Measurements from ENCODE around the gene SPAG16.

The SPAG16 gene

DNA sequence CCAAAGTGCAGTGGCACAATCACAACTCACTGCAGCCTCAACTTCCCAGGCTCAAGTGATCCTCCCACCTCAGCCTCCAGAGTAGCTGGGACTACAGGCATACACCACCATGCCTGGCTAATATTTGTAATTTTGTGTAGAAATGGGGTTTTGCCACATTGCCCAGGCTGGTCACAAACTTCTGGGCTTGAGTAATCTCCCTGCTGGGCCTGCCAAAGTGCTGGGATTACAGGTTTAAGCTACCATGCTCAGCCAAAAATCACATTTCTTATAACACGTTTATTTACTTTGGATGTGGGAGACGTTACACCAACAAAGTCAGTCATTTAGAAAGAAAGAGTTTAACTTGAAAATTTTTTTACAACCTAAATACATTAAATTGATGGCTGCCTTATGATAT lies 917.6 kb downstream of the SPAG16 start:
- Mint-ChIP-seq H3K4me3 (no peak overlapping the region), H3K4me1 (no peaks in the 10 kb centered on the region), H3K27me3 (no peaks in the 10 kb centered on the region), H3K27ac (no peak overlapping the region), H3K36me3 (peaks cover 2% of the 10 kb centered on the region), H3K9me3 (peaks cover 6% of the 10 kb centered on the region)
- DNase-seq (ENCODE audit: low spot score in 2 of 2) (no peak), ATAC-seq (ENCODE audit: low read depth) (no peak)

- Mint-ChIP-seq H3K27ac (no peak overlapping the region), H3K27me3 (no peaks in the 10 kb centered on the region), H3K4me1 (no peaks in the 10 kb centered on the region), H3K9me3 (peaks cover 8% of the 10 kb centered on the region), H3K36me3 (peaks cover 2% of the 10 kb centered on the region), H3K4me3 (no peak overlapping the region)
- ATAC-seq (ENCODE audit: low read depth) (no peak), DNase-seq (ENCODE audit: low spot score in 2 of 2) (no peak)
Measured at GRCh38 chr2:214203214-214203613, 919.0 kb downstream of the SPAG16 start.

GRCh38 chr2:214203744-214204289 lies 919.6 kb downstream of the SPAG16 start:
- Mint-ChIP-seq H3K9me3 (peaks cover 7% of the 10 kb centered on the region), H3K4me3 (no peak overlapping the region), H3K4me1 (no peaks in the 10 kb centered on the region), H3K27ac (no peak overlapping the region), H3K36me3 (peaks cover 2% of the 10 kb centered on the region), H3K27me3 (no peaks in the 10 kb centered on the region)
- no peak for DNase-seq (ENCODE audit: low spot score in 2 of 2)
- no peak for ATAC-seq (ENCODE audit: low read depth)

DNA sequence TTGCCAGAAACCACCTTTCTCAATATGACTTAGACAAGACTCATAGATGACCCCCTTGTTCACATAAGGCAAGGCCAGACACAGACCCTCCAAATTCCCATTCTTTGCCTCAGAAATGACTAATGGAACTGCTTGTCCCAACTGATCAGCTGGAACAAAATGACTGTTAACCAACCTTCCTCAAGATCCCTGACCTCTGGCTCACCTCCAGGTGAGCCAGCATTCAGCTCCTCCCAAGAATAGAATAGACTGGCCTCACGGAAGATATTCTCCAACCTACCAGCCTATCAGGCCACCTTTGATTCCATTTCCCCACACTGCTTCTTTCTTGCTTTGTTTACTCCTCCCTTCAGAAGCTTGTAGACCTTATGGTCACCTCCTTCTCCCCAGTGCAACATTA lies 930.8 kb downstream of the SPAG16 start:
- H3K27me3 Mint-ChIP-seq, result no peaks in the 10 kb centered on the region
- no peak for ATAC-seq (ENCODE audit: low read depth)
- no peaks in the 10 kb centered on the region for H3K4me1 Mint-ChIP-seq
- no peak overlapping the region for H3K27ac Mint-ChIP-seq
- H3K9me3 Mint-ChIP-seq, result no peaks in the 10 kb centered on the region
- no peaks in the 10 kb centered on the region for H3K36me3 Mint-ChIP-seq
- H3K4me3 Mint-ChIP-seq, result no peak overlapping the region
- no peak for DNase-seq (ENCODE audit: low spot score in 2 of 2)

- Mint-ChIP-seq H3K27me3 (no peaks in the 10 kb centered on the region), H3K27ac (no peak overlapping the region), H3K9me3 (no peaks in the 10 kb centered on the region), H3K4me1 (no peaks in the 10 kb centered on the region), H3K4me3 (no peak overlapping the region), H3K36me3 (no peaks in the 10 kb centered on the region)
- DNase-seq (ENCODE audit: low spot score in 2 of 2) (no peak), ATAC-seq (ENCODE audit: low read depth) (no peak)
Measured at GRCh38 chr2:214217136-214217535, 932.9 kb downstream of the SPAG16 start.

GRCh38 chr2:214217599-214217998 lies 933.3 kb downstream of the SPAG16 start:
- no peaks in the 10 kb centered on the region for H3K36me3 Mint-ChIP-seq
- no peak for ATAC-seq (ENCODE audit: low read depth)
- H3K4me3 Mint-ChIP-seq, result no peak overlapping the region
- H3K4me1 Mint-ChIP-seq, result no peaks in the 10 kb centered on the region
- H3K27ac Mint-ChIP-seq, result no peak overlapping the region
- DNase-seq (ENCODE audit: low spot score in 2 of 2), result no peak
- H3K27me3 Mint-ChIP-seq, result no peaks in the 10 kb centered on the region
- H3K9me3 Mint-ChIP-seq, result no peaks in the 10 kb centered on the region

- Mint-ChIP-seq H3K27me3 (no peaks in the 10 kb centered on the region), H3K4me1 (no peaks in the 10 kb centered on the region), H3K9me3 (no peaks in the 10 kb centered on the region), H3K4me3 (no peak overlapping the region), H3K27ac (no peak overlapping the region), H3K36me3 (no peaks in the 10 kb centered on the region)
- DNase-seq (ENCODE audit: low spot score in 2 of 2), result no peak
- ATAC-seq (ENCODE audit: low read depth), result no peak
Measured at GRCh38 chr2:214220251-214220650, 936.0 kb downstream of the SPAG16 start.

DNA sequence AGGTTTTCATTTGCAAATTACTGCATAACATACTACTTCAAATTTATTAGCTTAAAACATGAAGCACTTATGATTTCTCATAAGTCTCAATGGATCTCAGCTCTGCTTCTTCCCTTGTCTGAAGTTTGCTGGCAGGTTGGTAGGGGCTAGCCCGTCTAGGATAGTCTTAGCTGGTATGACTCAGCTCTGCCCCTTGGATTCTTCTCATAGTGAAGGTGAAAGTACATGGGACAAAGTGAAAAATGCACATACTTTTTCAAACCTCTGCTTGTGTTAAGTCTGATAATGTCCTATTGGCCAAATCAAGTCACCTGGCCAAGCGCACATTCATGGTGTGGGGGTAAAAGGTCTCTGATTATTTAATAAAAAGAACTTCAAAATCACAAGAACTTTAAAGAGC lies 941.8 kb downstream of the SPAG16 start:
- Mint-ChIP-seq H3K4me1 (no peaks in the 10 kb centered on the region), H3K36me3 (no peaks in the 10 kb centered on the region), H3K27ac (no peak overlapping the region), H3K9me3 (no peaks in the 10 kb centered on the region), H3K4me3 (no peak overlapping the region), H3K27me3 (no peaks in the 10 kb centered on the region)
- ATAC-seq (ENCODE audit: low read depth) (no peak), DNase-seq (ENCODE audit: low spot score in 2 of 2) (no peak)

- Mint-ChIP-seq H3K27me3 (no peaks in the 10 kb centered on the region), H3K27ac (no peak overlapping the region), H3K4me1 (no peaks in the 10 kb centered on the region), H3K4me3 (no peak overlapping the region), H3K36me3 (no peaks in the 10 kb centered on the region), H3K9me3 (peaks cover 1% of the 10 kb centered on the region)
- DNase-seq (ENCODE audit: low spot score in 2 of 2), result no peak
- no peak for ATAC-seq (ENCODE audit: low read depth)
Measured at GRCh38 chr2:214232271-214232670, 948.0 kb downstream of the SPAG16 start.

GRCh38 chr2:214233164-214233563 lies 948.9 kb downstream of the SPAG16 start:
- Mint-ChIP-seq H3K4me1 (no peaks in the 10 kb centered on the region), H3K27me3 (no peaks in the 10 kb centered on the region), H3K36me3 (no peaks in the 10 kb centered on the region), H3K27ac (no peak overlapping the region), H3K9me3 (peaks cover 1% of the 10 kb centered on the region), H3K4me3 (no peak overlapping the region)
- ATAC-seq (ENCODE audit: low read depth) (no peak), DNase-seq (ENCODE audit: low spot score in 2 of 2) (no peak)

DNA sequence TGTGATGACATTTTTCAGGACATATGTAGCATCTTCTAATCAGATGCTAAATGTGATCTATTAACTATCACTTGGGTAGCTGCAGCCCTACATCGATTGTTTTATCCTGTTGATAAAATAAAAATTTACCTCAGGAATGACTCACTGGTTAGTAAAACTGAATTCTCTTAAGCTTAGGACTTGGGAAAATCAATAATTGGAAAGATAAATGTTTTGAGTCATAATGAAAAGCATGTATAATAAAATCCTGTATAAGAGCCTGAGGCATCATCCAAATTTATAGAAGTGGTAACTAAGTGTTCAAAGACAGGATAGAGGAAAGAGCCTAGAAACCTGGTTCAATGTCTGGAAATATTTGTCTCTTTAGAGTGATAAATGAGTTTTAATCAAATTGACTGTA lies 958.5 kb downstream of the SPAG16 start:
- no peak for DNase-seq (ENCODE audit: low spot score in 2 of 2)
- H3K27me3 Mint-ChIP-seq, result no peaks in the 10 kb centered on the region
- H3K4me3 Mint-ChIP-seq, result no peak overlapping the region
- no peaks in the 10 kb centered on the region for H3K36me3 Mint-ChIP-seq
- no peak for ATAC-seq (ENCODE audit: low read depth)
- H3K9me3 Mint-ChIP-seq, result no peaks in the 10 kb centered on the region
- H3K4me1 Mint-ChIP-seq, result no peaks in the 10 kb centered on the region
- no peak overlapping the region for H3K27ac Mint-ChIP-seq

DNA sequence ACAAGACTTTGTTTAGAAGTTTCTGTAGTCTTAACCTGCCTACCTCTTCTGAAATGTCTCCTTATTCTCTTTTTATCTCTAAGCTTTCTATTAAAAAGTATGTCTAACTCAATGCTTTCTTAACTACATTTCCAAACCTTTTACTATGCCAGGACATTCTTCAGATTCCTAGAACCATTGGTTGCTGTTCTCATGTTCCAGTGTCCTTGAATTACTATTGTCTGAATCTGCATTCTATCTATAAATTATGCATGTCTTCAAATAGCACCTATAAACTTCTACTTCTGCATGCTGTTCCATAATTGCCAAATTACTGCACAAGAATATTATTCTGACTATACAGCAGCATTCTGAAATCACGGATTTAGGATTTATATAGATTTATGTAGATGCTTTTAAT lies 960.6 kb downstream of the SPAG16 start:
- no peaks in the 10 kb centered on the region for H3K4me1 Mint-ChIP-seq
- no peaks in the 10 kb centered on the region for H3K27me3 Mint-ChIP-seq
- DNase-seq (ENCODE audit: low spot score in 2 of 2), result no peak
- no peak overlapping the region for H3K4me3 Mint-ChIP-seq
- ATAC-seq (ENCODE audit: low read depth), result no peak
- H3K27ac Mint-ChIP-seq, result no peak overlapping the region
- H3K36me3 Mint-ChIP-seq, result no peaks in the 10 kb centered on the region
- no peaks in the 10 kb centered on the region for H3K9me3 Mint-ChIP-seq

DNA sequence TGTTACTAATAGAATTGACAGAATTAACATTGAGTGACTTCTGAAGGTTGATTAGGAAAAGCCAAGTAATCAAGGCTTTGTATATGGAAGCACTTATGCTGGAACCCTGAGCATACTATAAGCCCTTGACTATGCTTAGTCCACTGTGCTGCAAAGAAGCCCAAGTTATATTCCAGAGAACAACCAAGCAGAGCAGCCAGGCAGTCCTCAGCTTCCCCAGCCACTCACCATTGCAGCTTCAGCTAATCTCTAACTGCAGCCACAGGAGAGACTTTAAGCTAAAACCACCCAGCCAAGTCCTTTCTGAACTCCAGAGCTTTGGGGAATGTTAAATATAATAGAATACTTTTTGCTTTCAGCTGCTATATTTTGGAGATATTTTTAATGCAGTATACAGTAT lies 962.2 kb downstream of the SPAG16 start:
- H3K9me3 Mint-ChIP-seq, result no peaks in the 10 kb centered on the region
- no peaks in the 10 kb centered on the region for H3K4me1 Mint-ChIP-seq
- no peak overlapping the region for H3K4me3 Mint-ChIP-seq
- DNase-seq (ENCODE audit: low spot score in 2 of 2), result no peak
- no peak overlapping the region for H3K27ac Mint-ChIP-seq
- no peaks in the 10 kb centered on the region for H3K27me3 Mint-ChIP-seq
- no peaks in the 10 kb centered on the region for H3K36me3 Mint-ChIP-seq
- no peak for ATAC-seq (ENCODE audit: low read depth)

GRCh38 chr2:214247531-214247930 lies 963.3 kb downstream of the SPAG16 start:
- Mint-ChIP-seq H3K27ac (no peak overlapping the region), H3K36me3 (no peaks in the 10 kb centered on the region), H3K9me3 (no peaks in the 10 kb centered on the region), H3K4me1 (no peaks in the 10 kb centered on the region), H3K27me3 (no peaks in the 10 kb centered on the region), H3K4me3 (no peak overlapping the region)
- ATAC-seq (ENCODE audit: low read depth) (no peak), DNase-seq (ENCODE audit: low spot score in 2 of 2) (no peak)

GRCh38 chr2:214255046-214255445 lies 970.8 kb downstream of the SPAG16 start:
- H3K36me3 Mint-ChIP-seq, result no peaks in the 10 kb centered on the region
- no peak for DNase-seq (ENCODE audit: low spot score in 2 of 2)
- no peak for ATAC-seq (ENCODE audit: low read depth)
- H3K4me1 Mint-ChIP-seq, result no peaks in the 10 kb centered on the region
- no peaks in the 10 kb centered on the region for H3K27me3 Mint-ChIP-seq
- peaks cover 4% of the 10 kb centered on the region for H3K9me3 Mint-ChIP-seq
- H3K27ac Mint-ChIP-seq, result no peak overlapping the region
- H3K4me3 Mint-ChIP-seq, result no peak overlapping the region

All from memory B cell (primary cell).